ENCODE data around the gene OR5K4.

OR5K4 gene, protein sequence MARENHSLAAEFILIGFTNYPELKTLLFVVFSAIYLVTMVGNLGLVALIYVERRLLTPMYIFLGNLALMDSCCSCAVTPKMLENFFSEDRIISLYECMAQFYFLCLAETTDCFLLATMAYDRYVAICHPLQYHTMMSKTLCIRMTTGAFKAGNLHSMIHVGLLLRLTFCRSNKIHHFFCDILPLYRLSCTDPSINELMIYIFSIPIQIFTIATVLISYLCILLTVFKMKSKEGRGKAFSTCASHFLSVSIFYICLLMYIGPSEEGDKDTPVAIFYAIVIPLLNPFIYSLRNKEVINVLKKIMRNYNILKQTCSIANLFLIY

DNA sequence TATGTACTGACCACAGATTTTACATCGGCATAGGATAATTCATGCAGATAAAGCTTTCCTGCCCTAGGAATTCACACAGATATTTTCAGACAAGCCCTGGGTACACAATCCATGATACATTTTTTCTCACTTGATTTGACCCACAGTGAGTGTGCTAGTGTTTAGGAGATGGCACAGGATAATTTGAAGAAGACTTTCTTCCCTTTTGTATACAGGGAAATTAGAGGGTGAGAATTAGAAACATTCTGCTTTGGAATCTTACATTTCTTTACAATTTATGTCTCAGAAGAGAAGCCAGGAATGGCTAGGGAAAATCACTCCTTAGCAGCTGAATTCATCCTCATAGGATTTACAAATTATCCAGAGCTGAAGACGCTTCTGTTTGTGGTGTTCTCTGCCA, at the start of gene OR5K4:
TSS of gene OR5K4 (plus strand) at position 301 of the 400 bp plus-strand sequence. CDS start at position 301, 0 bp downstream.
- H3K27me3 Mint-ChIP-seq: peaks cover 1% of the 10 kb centered on the region
- no peak within 1 kb of the TSS for H3K4me3 Mint-ChIP-seq
- intact Hi-C loops (cut with micrococcal nuclease): no loop called here
- H3K36me3 Mint-ChIP-seq (ENCODE audit: low read depth): no peaks in the 10 kb centered on the region
- H3K9me3 Mint-ChIP-seq: peaks cover 7% of the 10 kb centered on the region
- no peak within 1 kb of the TSS for H3K27ac Mint-ChIP-seq
- no peaks in the 10 kb centered on the region for H3K4me1 Mint-ChIP-seq (ENCODE audit: low read depth)

DNA sequence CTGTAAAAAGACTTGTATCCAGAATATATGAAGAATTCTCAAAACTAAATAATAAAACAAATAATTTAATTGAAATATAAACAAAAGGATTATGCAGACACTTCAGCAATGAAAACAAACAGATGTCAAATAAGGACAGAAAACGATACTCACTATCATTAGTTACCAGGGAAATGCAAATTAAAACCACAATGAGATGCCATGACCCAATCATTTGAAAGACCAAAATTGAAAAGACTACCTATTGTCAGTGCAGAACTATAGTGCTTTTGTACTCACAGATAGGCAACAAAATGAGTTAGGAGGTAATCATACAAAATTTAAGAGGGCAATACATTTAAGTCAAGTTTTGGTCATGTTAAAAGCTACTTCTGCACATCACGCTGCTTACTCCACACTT, 31.6 kb upstream of the OR5K4 start:
- Mint-ChIP-seq H3K4me3 (no peak overlapping the region), H3K27me3 (no peaks in the 10 kb centered on the region), H3K9me3 (no peaks in the 10 kb centered on the region), H3K27ac (no peak overlapping the region), H3K36me3 (ENCODE audit: low read depth) (no peaks in the 10 kb centered on the region), H3K4me1 (ENCODE audit: low read depth) (no peaks in the 10 kb centered on the region)
- intact Hi-C loops (cut with micrococcal nuclease): loop anchor here (10.0 kb wide), 1 partner anchor 537 kb away; no protein-coding TSS in a partner anchor

DNA sequence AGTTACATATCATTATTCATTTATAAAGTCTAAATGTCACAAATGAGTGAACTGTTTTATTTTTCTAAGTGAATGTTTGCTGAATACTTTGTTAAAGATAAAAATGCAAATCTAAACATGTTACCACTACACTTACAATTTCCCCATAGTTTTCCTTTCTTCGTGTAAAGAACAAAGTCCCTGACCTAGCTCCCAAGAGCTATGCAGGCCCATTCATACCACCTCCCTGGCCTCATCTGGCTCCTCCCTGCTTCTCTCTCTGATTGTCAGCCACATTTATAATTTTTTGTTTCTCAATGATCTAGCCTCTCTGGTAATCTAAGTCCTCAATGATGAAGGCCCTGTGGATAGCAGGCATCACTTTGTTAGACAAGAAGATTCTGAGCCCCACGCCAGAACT, 31.0 kb upstream of the OR5K4 start:
- intact Hi-C loops (cut with micrococcal nuclease): loop anchor here (10.0 kb wide), 1 partner anchor 538 kb away; no protein-coding TSS in a partner anchor
- no peaks in the 10 kb centered on the region for H3K27me3 Mint-ChIP-seq
- no peaks in the 10 kb centered on the region for H3K4me1 Mint-ChIP-seq (ENCODE audit: low read depth)

DNA sequence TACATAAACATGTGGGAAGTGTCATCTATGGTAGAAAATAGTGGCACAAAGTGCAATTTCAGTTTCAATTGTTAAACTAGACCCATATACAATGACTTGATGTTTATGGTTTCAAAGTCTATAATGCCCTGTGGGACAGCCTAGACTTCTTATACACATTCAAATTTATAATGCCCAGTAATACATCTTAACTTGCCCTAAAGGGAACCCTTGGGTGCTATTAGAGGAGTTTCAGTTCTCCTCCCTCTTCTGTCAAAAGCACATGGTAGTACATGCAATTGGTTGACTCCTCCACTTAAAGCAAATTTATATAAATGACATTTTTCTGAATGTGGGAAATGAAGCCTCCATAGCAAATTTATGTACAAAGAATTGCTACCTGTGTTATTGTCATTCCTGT, 30.2 kb upstream of the OR5K4 start:
- H3K36me3 Mint-ChIP-seq (ENCODE audit: low read depth): no peaks in the 10 kb centered on the region
- intact Hi-C loops (cut with micrococcal nuclease): loop anchor here (10.0 kb wide), 1 partner anchor 539 kb away; no protein-coding TSS in a partner anchor
- no peak overlapping the region for H3K27ac Mint-ChIP-seq
- no peaks in the 10 kb centered on the region for H3K9me3 Mint-ChIP-seq
- no peak overlapping the region for H3K4me3 Mint-ChIP-seq
- no peaks in the 10 kb centered on the region for H3K27me3 Mint-ChIP-seq
- H3K4me1 Mint-ChIP-seq (ENCODE audit: low read depth): no peaks in the 10 kb centered on the region

More for the DNA sequence above, 31.0 kb upstream of the OR5K4 start:
- H3K9me3 Mint-ChIP-seq: no peaks in the 10 kb centered on the region
- no peak overlapping the region for H3K27ac Mint-ChIP-seq
- H3K36me3 Mint-ChIP-seq (ENCODE audit: low read depth): no peaks in the 10 kb centered on the region
- no peak overlapping the region for H3K4me3 Mint-ChIP-seq

DNA sequence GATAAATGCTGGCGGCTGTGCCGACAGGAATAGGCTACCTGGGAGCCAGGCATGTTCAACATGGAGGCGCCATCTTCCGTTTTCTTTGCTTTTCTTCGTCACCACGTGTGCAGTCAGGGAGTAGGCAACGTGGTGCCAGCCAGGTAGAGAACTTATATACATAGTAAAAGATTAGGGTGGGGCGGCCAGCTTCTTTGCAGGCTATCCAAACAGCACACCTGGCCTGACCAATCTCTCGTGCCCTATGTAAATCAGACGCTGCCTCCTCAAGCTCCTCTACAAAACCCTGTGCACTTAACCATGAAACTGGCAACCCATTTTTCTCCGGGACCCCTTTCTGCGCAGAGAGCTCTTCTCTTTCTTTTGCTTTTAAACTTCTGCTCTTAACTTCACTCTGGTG, 28.6 kb upstream of the OR5K4 start:
- Mint-ChIP-seq H3K4me3 (no peak overlapping the region), H3K9me3 (no peaks in the 10 kb centered on the region), H3K36me3 (ENCODE audit: low read depth) (no peaks in the 10 kb centered on the region), H3K27ac (no peak overlapping the region), H3K27me3 (no peaks in the 10 kb centered on the region), H3K4me1 (ENCODE audit: low read depth) (no peaks in the 10 kb centered on the region)
- intact Hi-C loops (cut with micrococcal nuclease): loop anchor here (10.0 kb wide), 1 partner anchor 540 kb away; no protein-coding TSS in a partner anchor

DNA sequence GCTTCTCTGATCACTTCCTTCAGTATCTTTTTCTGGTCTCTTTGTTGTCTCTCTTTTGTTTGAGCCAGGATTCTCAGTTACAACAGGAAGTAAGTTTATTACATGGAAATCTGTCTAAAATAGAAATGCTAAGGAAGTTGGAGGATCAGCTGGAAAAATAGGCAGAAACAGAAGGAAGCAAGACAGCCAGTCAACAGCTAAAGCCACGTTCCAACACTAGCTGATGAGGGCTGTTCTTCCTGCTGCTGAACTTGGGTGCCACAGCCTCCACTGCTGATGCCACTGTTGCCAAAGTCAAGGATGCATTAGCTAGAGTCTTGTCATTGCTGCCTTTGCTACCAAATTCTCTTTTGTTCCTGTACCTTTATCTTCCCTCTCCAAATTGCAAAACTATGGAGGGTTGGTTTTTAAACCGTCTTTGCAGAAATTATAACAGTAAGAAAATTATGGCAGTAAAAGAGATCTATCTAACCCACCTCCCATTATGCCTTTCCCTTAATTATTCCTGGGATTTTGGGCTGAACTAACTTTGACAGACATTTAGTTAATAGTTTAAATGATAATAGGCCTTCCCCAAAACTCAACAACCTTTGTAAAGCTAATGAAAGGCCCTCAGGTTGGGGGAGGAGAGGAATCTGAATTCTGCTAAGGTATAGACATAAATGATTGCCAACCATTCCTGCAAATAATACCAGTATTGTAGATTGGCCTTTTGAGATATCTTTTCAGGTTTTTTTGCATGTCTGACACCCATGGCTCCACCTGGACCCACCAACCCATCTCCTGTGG, 27.4 kb upstream of the OR5K4 start:
- H3K9me3 Mint-ChIP-seq: no peaks in the 10 kb centered on the region
- no peaks in the 10 kb centered on the region for H3K27me3 Mint-ChIP-seq
- H3K4me3 Mint-ChIP-seq: no peak overlapping the region
- intact Hi-C loops (cut with micrococcal nuclease): loop anchor here (10.0 kb wide), 1 partner anchor 541 kb away; no protein-coding TSS in a partner anchor
- no peaks in the 10 kb centered on the region for H3K36me3 Mint-ChIP-seq (ENCODE audit: low read depth)
- no peak overlapping the region for H3K27ac Mint-ChIP-seq
- no peaks in the 10 kb centered on the region for H3K4me1 Mint-ChIP-seq (ENCODE audit: low read depth)

DNA sequence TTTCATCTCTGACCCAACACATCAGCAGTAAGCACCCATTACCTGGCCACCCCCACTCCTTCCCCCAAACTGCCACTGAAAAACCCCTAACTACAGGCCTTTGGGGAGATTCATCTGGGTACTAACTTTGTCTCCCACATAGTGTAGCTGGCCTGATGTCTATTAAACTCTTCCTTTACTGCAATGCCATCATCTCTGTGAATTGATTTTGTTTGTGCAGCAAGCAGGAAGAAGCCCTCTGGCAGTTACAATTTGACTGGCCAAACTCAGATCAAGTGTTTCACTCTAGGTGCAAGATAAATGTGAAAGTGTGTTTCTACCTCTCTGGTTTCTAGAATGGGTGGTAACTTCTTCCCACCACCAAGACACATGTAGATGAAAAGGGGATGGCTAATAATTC, 26.7 kb upstream of the OR5K4 start:
- Mint-ChIP-seq H3K27me3 (peaks cover 3% of the 10 kb centered on the region), H3K4me3 (no peak overlapping the region), H3K9me3 (no peaks in the 10 kb centered on the region), H3K27ac (no peak overlapping the region), H3K4me1 (ENCODE audit: low read depth) (no peaks in the 10 kb centered on the region), H3K36me3 (ENCODE audit: low read depth) (no peaks in the 10 kb centered on the region)
- intact Hi-C loops (cut with micrococcal nuclease): loop anchor here (10.0 kb wide), 1 partner anchor 542 kb away; no protein-coding TSS in a partner anchor

DNA sequence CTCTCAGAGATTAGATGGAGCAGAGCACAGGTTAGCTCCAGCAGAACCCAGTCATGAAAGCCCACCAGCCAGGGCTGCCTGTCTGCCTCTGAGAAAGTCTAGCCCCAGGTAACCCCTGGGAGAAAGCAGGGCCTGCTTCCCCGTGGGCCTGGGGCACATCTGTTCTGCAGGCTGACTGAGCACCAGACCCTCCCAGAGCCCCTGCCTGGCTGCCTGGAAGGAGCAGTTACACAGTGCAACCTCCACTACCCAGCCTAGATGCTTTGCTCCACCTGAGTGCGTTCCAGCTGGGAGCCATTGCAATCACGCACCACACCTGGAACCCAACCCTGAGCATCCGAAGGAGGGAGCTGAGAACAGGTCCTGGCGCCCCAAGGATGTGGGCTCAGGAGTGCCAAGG, 24.7 kb upstream of the OR5K4 start:
- intact Hi-C loops (cut with micrococcal nuclease): loop anchor here (1.0 to 10.0 kb wide), 2 partner anchors 290 to 544 kb away; no protein-coding TSS in a partner anchor
- no peaks in the 10 kb centered on the region for H3K9me3 Mint-ChIP-seq
- H3K4me1 Mint-ChIP-seq (ENCODE audit: low read depth): no peaks in the 10 kb centered on the region
- no peak overlapping the region for H3K4me3 Mint-ChIP-seq
- H3K27me3 Mint-ChIP-seq: peaks cover 3% of the 10 kb centered on the region
- no peaks in the 10 kb centered on the region for H3K36me3 Mint-ChIP-seq (ENCODE audit: low read depth)
- H3K27ac Mint-ChIP-seq: no peak overlapping the region

DNA sequence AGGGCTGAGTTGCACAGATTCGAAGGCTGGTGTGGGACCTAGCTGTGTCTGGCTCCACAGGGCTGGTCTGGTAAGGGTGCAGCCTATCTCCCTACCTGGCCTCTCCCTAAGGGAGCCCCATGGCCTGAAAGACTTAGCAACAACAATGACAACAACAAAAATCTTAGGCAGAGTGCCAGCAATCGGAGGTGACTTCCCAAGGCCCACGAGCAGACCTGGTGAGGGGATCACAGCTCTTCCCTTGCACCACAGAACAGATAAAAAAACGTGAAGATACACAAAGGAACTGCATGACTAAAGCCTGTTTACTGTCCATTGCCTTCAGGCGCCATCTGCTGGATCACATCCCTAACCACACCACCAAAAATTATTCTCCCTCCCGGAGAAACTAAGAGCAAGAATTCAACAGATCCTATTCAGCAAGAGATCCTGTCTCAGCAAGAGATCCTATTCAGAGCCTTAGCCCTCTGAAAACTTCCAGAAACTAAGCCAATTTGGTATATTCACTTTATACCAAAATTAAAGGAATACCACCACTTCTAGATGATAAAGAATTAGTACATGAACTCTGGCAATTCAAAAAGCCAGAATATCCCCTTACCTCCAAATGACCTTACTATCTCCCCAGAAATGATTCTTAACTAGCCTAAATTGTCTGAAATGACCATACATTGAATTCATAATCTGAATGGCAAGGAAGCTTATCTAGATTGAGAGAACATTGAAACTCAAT, 24.1 kb upstream of the OR5K4 start:
- intact Hi-C loops (cut with micrococcal nuclease): loop anchor here (1.0 to 10.0 kb wide), 3 partner anchors 142 to 545 kb away; no protein-coding TSS in a partner anchor
- no peak overlapping the region for H3K27ac Mint-ChIP-seq
- H3K36me3 Mint-ChIP-seq (ENCODE audit: low read depth): no peaks in the 10 kb centered on the region
- H3K27me3 Mint-ChIP-seq: peaks cover 3% of the 10 kb centered on the region
- H3K4me3 Mint-ChIP-seq: no peak overlapping the region
- H3K4me1 Mint-ChIP-seq (ENCODE audit: low read depth): no peaks in the 10 kb centered on the region
- no peaks in the 10 kb centered on the region for H3K9me3 Mint-ChIP-seq

DNA sequence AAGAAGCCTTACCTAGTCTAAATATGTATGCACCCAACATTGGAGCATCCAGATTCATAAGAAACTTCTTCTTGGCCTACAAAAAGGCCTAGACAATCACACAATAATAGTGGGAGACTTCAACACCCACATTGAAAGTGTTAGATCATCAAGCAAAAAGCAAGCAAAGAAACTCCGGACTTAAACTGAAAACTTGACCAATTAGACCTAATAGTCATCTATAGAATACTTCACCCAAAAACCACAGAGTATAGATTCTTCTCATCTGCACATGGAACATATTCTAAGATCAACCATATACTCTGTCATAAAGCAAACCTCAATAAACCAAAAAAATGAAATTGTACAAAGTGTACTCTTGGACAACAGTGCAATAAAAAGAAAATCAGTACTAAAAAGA, 22.3 kb upstream of the OR5K4 start:
- H3K27ac Mint-ChIP-seq: no peak overlapping the region
- intact Hi-C loops (cut with micrococcal nuclease): loop anchor here (5.0 kb wide), 1 partner anchor 144 kb away; no protein-coding TSS in a partner anchor

DNA sequence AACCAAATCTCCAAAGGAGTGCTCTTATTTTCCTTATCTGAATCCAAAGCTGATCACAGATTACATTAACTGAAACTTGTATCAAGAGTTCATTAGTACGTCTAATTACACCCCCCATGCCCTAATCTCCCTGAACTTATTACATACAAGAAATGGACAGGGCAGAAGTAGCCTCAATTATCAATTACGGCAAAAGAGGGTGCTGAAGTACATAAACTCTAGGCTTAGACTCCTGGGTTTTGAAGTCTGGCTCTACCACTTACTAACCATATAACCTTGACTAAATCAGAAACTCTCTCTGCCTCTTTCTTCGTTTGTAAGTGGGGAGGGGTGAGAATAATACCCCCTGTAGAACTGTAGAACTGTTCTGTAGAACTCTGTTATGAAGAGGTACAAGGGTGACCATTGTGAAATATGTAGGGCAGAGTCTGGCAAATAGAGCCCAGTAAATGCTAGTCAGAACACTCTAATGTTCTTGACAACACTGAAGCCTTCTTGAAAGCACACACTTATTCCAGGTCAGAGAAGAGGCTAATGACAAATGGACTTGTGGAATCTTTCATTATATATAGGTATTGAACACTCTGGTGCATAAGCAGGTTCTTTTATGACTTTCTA, 19.6 kb upstream of the OR5K4 start:
- H3K4me1 Mint-ChIP-seq (ENCODE audit: low read depth): no peaks in the 10 kb centered on the region
- no peak overlapping the region for H3K27ac Mint-ChIP-seq
- H3K27me3 Mint-ChIP-seq: peaks cover 4% of the 10 kb centered on the region
- no peaks in the 10 kb centered on the region for H3K9me3 Mint-ChIP-seq
- H3K36me3 Mint-ChIP-seq (ENCODE audit: low read depth): no peaks in the 10 kb centered on the region
- no peak overlapping the region for H3K4me3 Mint-ChIP-seq
- intact Hi-C loops (cut with micrococcal nuclease): loop anchor here (5.0 kb wide), 1 partner anchor 147 kb away; no protein-coding TSS in a partner anchor

More for the DNA sequence above, 22.3 kb upstream of the OR5K4 start:
- no peaks in the 10 kb centered on the region for H3K36me3 Mint-ChIP-seq (ENCODE audit: low read depth)
- H3K9me3 Mint-ChIP-seq: no peaks in the 10 kb centered on the region
- peaks cover 3% of the 10 kb centered on the region for H3K27me3 Mint-ChIP-seq
- no peak overlapping the region for H3K4me3 Mint-ChIP-seq
- H3K4me1 Mint-ChIP-seq (ENCODE audit: low read depth): no peaks in the 10 kb centered on the region

DNA sequence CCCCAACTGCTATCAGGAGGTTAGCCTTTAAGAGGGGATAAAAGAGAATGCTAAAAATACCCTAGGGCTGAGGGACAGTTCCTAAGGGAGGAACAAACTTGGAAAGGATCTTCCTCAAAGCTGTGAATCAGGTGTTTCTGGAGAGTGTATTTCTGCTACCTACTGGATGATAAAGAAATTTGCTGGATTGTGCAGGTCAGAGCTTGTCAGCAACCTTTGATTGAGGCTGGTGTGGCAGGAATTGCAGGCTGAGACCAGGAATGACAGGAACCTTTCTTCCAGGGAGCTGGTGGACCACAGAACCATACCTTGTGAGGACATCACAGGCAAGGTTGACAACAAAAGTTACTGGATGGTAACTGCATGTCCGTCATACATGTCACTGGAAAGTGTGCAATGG, 14.6 kb upstream of the OR5K4 start:
- no peaks in the 10 kb centered on the region for H3K9me3 Mint-ChIP-seq
- H3K4me1 Mint-ChIP-seq (ENCODE audit: low read depth): no peaks in the 10 kb centered on the region
- no peak overlapping the region for H3K4me3 Mint-ChIP-seq
- H3K27ac Mint-ChIP-seq: no peak overlapping the region
- no peaks in the 10 kb centered on the region for H3K36me3 Mint-ChIP-seq (ENCODE audit: low read depth)
- H3K27me3 Mint-ChIP-seq: peaks cover 4% of the 10 kb centered on the region
- intact Hi-C loops (cut with micrococcal nuclease): no loop called here

DNA sequence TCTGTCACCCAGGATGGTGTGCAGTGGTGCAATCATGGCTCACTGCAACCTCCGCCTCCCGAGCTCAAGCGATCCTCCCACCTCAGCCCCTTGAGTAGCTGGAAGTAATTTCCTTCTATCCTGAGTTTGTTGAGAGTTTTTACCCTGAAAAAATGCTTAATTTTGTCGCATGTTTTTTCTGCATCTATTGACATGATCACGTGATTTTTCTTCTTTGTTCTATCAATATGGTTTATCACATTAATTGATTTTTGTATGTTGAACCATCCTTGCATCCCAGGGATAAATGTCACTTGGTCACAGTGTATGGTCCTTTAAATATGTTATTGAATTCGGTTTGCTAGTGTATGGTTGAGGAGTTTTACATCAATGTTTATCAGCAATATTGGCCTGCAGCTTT, 11.9 kb upstream of the OR5K4 start:
- Mint-ChIP-seq H3K4me1 (ENCODE audit: low read depth) (no peaks in the 10 kb centered on the region), H3K27me3 (peaks cover 4% of the 10 kb centered on the region), H3K36me3 (ENCODE audit: low read depth) (no peaks in the 10 kb centered on the region), H3K9me3 (no peaks in the 10 kb centered on the region), H3K4me3 (no peak overlapping the region), H3K27ac (no peak overlapping the region)
- intact Hi-C loops (cut with micrococcal nuclease): loop anchor here (5.0 to 10.0 kb wide), 2 partner anchors 231 to 473 kb away; no protein-coding TSS in a partner anchor
